HG03354 (cell line): ENCODE measurements around the gene MAGOHB.
"Not testable (repeated sequence)": the region's sequence is repeated elsewhere in the genome, so short reads cannot be mapped to it uniquely, and the experiment has no call there.

Experiments
- ATAC-seq: cut with Tn5 transposase; IDR thresholded peaks from one replicate; pipeline ENCODE4 v1.9.1; 2021; ENCODE audit warnings: mild to moderate bottlenecking; ENCODE audit not compliant: unreplicated experiment, poor library complexity, severe bottlenecking

The MAGOHB gene

DNA sequence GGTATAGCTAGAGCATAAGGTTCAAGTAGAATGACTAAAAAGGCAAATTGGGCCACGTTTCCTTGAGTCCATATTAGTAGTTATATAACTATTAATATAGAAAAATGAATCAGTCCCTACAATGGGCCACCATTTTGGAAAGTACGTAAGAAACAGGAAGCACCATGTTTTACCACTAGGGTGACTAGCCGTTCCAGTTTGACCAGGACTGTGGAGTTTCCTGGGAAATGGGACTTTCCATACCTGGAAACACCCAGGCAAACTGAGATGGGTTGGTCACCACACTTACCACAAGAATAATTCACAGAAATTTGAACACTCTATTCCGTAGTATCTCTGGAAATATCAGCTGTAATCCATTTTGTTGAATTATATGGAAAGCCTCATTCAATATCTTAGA, 2.1 kb upstream of the MAGOHB start:
- ATAC-seq: no peak

DNA sequence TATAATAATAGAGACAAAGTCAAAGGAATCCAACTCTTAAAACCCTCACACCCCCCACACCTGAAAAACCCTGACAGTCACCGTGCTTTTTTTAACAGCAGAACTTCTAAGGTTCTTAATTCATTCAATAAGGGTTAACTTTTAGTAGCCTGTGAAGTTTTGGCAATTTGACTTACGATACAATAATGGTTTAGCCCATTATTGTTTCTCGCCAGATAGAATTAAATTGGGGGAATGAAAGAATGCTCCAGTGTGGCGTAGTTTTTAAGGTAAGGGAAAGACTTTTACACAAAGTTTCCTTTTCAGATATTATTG, 604 bp upstream of the MAGOHB start:
- no peak for ATAC-seq

DNA sequence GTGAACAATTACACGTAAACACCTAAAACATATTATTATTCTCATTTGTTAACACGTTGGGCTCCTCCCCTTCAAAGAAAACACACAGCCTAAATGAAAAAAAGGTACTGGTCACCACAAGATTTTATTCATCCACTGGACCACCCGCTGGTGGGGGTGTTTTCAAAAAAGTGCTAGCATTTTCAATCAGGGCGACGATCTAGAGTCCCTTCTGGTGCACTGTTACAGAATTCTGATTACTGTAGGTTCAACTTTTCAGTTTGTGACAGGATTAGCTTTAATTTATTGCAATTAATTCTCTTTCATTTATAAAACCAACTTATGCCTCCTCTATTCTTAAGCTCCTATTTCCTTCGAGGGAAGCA, 443 bp downstream of the MAGOHB start:
- ATAC-seq: peak; percentile 9

DNA sequence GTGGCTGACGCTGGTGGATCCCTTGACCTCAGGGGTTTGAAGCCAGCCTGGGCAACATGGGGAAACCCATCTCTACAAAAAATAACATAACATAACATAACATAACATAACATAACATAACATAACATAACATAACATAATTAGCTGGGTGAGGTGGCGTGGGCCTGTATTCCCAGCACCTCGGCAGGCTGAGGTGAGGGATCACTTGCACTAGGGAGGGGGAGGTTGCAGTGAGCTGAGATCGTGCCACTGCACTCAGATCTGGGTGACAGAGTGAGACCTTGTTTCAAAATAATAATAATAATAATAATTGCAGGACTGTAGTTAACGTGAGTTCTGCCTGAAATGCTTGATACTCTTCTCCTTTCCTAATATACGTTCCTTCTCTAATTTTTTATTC, 1.3 kb downstream of the MAGOHB start:
- ATAC-seq: no peak

DNA sequence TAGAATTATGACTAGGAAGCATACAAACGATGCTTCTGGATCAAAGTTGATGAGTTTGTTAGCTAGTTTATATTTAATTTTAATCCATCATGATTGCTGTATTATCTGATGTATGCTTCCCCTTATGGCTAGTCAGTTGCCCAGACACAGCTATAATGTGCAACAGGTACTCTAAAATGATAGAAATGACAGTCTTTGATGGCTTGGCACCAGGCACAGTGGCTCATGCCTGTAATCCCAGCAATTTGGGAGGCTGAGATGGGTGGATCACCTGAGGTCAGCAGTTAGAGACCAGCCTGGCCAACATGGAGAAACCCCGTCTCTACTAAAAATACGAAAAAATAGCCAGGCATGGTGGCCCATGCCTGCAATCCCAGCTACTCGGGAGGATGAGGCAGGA, 2.2 kb downstream of the MAGOHB start:
- not testable (repeated sequence) for ATAC-seq

DNA sequence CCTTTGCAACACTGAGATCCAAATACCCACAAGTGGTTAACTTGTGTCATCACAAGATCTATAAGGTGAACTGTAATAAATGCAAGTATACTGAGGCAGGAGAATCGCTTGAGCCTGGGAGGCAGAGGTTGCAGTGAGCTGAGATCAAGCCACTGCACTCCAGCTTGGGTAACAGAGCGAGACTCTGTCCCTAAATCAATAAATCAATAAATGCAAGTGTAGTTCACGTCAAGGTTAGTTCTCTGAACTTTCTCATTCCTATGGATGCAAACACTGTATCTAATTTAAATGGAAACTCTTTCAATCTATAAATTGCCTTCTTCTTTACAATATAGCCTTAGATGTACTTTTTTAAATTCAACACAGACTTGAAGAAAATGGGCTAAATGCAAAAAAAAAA, 3.2 kb downstream of the MAGOHB start:
- no peak for ATAC-seq

DNA sequence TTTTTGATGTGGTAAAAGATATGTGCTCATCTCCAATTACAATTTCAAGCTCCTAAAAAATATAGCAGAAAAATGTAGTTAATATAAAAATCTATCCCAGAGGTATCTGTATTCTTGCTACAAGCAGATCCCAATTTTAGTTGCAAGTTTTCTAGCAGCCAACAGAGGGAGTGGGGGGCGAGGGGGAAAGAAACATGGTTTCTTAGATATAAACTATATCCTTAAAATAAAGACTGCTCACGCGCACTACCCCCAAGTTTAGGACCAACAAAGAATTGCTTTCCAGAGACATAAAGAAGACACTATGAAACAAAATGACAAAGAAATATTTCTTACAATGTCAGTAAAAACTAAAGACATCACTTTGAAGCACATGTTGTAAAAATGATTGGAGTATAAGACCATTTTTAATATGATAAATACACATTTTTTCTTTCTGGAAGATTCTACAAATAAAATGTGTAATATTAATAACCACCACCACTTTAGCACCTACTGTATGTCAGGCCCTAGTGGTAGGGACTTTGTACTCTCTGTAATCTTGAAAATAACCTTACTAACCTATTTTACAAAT, 5.4 kb downstream of the MAGOHB start:
- no peak for ATAC-seq

- no peak for ATAC-seq
These were observed 11.5 kb downstream of the MAGOHB start for GRCh38 chr12:10601860-10602259.

- ATAC-seq: no peak
These were observed 12.4 kb downstream of the MAGOHB start for GRCh38 chr12:10600988-10601387.

DNA sequence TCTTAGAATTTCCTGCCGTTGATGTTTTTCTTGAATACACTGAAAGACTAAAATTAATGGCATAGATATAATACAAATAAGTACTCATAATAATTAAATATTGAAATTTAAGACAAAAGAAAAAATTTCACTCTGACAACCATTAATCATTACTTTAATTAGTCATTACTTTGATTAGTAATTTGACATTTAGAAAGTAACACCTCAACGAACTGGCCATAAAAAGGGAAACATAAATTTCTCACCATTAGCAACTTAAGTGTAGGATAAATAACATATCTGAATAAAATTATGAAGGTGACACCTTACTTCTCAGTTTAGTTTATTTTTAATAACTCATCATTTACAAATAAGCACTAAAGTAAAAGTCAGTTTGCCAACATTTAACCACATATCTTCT, 17.5 kb downstream of the MAGOHB start:
- no peak for ATAC-seq

DNA sequence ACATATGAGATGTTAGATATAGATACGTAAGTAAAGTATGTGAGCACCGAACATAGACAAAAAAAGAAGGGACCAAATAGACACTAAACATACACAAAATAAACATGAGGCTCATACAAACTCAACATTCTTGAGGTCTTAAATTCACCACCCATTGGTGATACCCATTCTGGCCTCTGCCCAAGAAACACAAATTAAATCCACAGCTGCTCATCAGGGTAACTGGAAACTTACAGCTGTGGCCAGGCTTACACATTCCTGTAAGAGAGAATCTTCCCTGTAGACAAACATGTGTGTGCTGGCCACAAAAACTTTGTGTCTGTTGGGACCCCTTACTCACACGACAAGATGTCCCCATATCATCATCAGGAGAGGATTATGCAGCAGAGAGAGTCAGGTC, 22.4 kb downstream of the MAGOHB start:
- ATAC-seq: no peak

DNA sequence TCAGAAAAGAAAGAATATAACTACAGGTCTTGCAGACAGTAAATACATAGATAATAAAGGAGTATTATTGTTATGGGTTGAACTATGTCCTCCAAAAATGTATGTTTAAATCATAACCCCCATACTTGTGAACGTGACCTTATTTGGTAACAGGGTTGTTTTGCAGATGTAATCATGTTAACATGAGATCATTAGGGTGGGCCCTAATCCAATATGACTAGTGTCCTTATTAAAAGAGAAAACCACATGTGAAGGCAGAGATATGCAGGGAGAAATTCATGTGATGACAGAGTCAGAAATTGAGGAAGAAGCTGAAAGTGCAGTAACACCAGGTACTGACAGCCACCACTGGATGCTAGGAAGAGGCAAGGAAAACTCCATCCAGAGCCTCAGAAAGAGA, 29.0 kb downstream of the MAGOHB start:
- ATAC-seq: no peak

DNA sequence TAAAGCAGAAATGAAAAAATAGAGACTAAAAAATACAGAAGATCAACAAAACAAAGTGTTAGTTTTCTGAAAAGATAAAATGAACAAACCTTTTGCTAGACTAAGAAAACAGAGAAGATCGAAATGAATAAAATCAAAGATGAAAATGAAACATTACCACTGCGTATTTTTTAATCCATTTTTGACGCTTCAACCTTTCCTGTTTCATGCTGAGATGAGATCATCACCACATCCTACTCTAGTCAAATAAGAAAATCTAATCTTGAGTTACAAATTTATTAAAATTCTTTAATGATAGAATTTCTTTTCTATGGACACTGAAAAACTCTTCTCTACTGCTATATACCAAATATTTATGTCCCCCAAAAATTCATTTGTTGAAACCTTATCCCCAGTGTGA, 30.7 kb downstream of the MAGOHB start:
- ATAC-seq: no peak

- not testable (repeated sequence) for ATAC-seq
These were observed 31.3 kb downstream of the MAGOHB start for GRCh38 chr12:10582133-10582532.

- ATAC-seq: no peak
These were observed 39.1 kb downstream of the MAGOHB start for GRCh38 chr12:10574307-10574706.

GRCh38 chr12:10572021-10572490, 41.4 kb downstream of the MAGOHB start:
- ATAC-seq: not testable (repeated sequence)

DNA sequence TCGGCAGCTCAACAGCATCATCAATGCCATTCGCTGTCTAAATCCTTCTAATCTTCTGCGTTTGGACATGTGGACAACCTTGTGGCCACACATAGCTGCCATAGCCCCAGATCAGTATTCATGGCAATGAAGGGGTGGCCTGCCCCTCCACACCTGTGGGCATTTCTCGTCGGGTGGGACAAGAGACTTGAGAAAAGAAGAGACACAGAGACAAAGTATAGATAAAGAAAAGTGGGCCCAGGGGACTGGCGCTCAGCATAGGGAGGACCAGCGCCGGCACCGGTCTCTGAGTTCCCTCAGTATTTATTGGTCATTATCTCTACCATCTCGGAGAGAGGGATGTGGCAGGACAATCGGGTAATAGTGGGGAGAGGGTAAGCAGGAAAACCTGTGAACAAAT, 42.3 kb downstream of the MAGOHB start:
- ATAC-seq: no peak

GRCh38 chr12:10567813-10568212, 45.6 kb downstream of the MAGOHB start:
- ATAC-seq: no peak

GRCh38 chr12:10563966-10564365, 49.4 kb downstream of the MAGOHB start:
- ATAC-seq: no peak

DNA sequence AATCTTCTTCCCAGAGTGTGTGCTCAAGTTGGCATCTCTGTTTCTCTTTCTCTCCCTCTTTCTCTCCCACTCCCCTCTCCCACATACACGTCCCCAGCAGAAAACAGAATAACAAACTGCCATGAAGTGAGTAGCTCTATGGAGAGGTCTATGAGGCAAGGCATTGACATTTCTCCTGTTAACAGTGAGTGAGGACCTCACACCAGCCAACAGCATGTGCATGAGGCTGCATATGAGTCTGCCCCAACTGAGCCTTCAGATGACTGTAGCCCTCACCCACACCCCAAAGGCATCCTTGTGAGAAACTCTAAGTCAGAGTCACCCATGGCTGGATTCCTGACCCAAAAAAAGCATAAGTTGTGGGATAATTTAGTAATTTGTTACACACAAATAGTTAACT, 50.4 kb downstream of the MAGOHB start:
- ATAC-seq: no peak

GRCh38 chr12:10562306-10562933, 51.0 kb downstream of the MAGOHB start:
- ATAC-seq: no peak

DNA sequence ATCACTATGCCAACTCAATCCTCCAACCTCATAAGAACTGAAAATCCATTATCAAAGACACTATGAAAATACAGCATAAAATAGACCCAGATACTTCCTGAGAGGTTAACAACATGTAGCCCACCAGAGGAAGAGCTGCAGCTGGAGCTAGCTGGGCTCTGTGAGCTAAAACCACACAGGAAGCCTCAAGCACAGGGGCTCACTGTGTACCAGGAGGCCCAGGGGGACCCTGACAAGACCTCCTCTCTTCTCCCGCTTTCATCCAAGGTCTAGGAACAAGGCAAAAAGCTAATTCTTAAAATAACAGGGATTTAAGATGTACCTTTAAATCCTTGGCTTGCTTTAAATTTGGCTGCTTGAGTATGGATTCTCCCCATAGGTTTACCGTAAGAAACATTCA, 54.2 kb downstream of the MAGOHB start:
- no peak for ATAC-seq
